Measurements from ENCODE around the gene DLX2. TPM values are rescaled to one million over a fixed set of nuclear protein-coding genes. Genes with fewer than 3 reads are reported as not detected.

Gene DLX2
- 0.96 TPM in 1 of 2 replicates, not detected in the other for total RNA-seq

GRCh38 chr2:172102391-172103359 is at the start of gene DLX2:
DLX2 (minus strand) TSS chr2:172102900; CDS start chr2:172102538, 362 bp downstream.

GRCh38 chr2:172085460-172086159 is 17.1 kb downstream of the DLX2 start, which contains the start of gene DLX1:
DLX1 (plus strand) TSS chr2:172085507; CDS start chr2:172085678, 171 bp downstream.

Other genes starting within 250 kb of the DLX2 start
- 16.6 and 21.1 TPM in 2 replicates for gene SLC25A12, start 208.7 kb downstream of the DLX2 start, total RNA-seq
- 35.0 and 83.8 TPM in 2 replicates for gene HAT1, start 180.4 kb downstream of the DLX2 start, total RNA-seq
- gene METAP1D, start 102.9 kb downstream of the DLX2 start, total RNA-seq, result 5.4 and 6.2 TPM in 2 replicates
- gene DLX1, start 17.4 kb downstream of the DLX2 start, total RNA-seq, result under 0.01 and 2.1 TPM in 2 replicates